Fibroblast of skin of left quadriceps (primary cell): ENCODE results near the gene MBNL2.

Experiments used
- DNase-seq, 2 experiments: peaks; one replicate each; pipeline ENCODE4 v3.0.0-alpha.2; 2013; ENCODE audit warnings: low read depth in 2 of 2

The MBNL2 gene

GRCh38 chr13:97300871-97301270, 78.7 kb downstream of the MBNL2 start:
- no peak for DNase-seq

GRCh38 chr13:97301382-97302095, 79.4 kb downstream of the MBNL2 start:
- no peak for DNase-seq

- DNase-seq = no peak
These were observed 80.5 kb downstream of the MBNL2 start for GRCh38 chr13:97302611-97303010.

GRCh38 chr13:97306106-97306505, 84.0 kb downstream of the MBNL2 start:
- no peak for DNase-seq

GRCh38 chr13:97306645-97307044, 84.5 kb downstream of the MBNL2 start:
- DNase-seq = no peak

- no peak for DNase-seq
These were observed 85.2 kb downstream of the MBNL2 start for GRCh38 chr13:97307118-97307881.

GRCh38 chr13:97307882-97308624, 85.9 kb downstream of the MBNL2 start:
- peak; percentile 37 to 41 for DNase-seq

GRCh38 chr13:97308735-97309429, 86.7 kb downstream of the MBNL2 start:
- no peak for DNase-seq

- no peak for DNase-seq
These were observed 88.8 kb downstream of the MBNL2 start for GRCh38 chr13:97310809-97311436.

GRCh38 chr13:97311956-97312355, 89.8 kb downstream of the MBNL2 start:
- DNase-seq = no peak

GRCh38 chr13:97313551-97314260, 91.6 kb downstream of the MBNL2 start:
- no peak for DNase-seq

- no peak for DNase-seq
These were observed 94.3 kb downstream of the MBNL2 start for GRCh38 chr13:97316390-97316789.

- DNase-seq = no peak
These were observed 95.8 kb downstream of the MBNL2 start for GRCh38 chr13:97317933-97318332.

- DNase-seq = no peak
These were observed 96.4 kb downstream of the MBNL2 start for GRCh38 chr13:97318532-97318931.

- DNase-seq = no peak
These were observed 97.1 kb downstream of the MBNL2 start for GRCh38 chr13:97319113-97319720.

GRCh38 chr13:97321101-97321500, 99.0 kb downstream of the MBNL2 start:
- no peak for DNase-seq

GRCh38 chr13:97321616-97322321, 99.6 kb downstream of the MBNL2 start:
- no peak for DNase-seq

GRCh38 chr13:97322740-97323342, 100.7 kb downstream of the MBNL2 start:
- peak; percentile 45 to 46 for DNase-seq

- no peak for DNase-seq
These were observed 102.0 kb downstream of the MBNL2 start for GRCh38 chr13:97324115-97324514.
